GM19395 (cell line): ENCODE results near the gene PSMG4.

Source experiments
- ATAC-seq: cut with Tn5 transposase; IDR thresholded peaks from one replicate; pipeline ENCODE4 v1.9.1; 2021; ENCODE audit warnings: mild to moderate bottlenecking, moderate library complexity; ENCODE audit not compliant: unreplicated experiment

The PSMG4 gene

DNA sequence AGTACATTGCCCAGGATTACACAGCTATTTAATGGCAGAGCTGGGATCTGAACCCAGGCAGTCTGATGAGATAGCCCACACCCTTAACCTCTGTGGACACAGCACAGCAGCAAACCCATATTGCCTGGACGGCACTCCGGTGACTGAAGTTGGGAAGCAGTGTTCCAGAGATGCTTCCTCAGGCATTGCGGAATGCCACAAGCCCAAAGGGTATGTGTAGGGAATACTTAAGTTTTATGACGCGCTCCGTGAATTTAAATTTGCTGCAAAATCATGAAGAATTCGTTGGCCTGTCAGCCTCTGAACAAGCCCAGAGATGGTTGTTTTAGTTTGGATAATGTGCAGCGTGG is 46.4 kb downstream of the PSMG4 start:
- no peak for ATAC-seq

DNA sequence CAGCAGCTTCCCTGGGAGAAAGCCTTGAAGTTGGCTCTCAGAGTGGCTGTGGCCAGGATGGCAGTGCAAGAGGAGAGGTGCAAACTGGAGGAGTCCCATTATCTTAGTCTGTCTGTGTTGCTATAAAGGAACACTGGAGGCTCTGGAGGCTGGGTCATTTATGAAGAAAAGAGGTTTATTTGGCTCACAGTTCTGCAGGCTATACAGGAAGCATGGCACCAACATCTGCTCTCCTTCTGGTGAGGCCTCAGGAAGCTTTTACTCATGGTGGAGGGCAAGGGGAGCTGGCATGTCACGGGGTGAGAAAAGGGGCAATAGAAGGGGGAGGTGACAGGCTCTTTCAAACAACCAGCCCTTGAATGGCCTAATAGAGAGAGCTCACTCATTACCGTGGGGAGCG is 47.1 kb downstream of the PSMG4 start:
- no peak for ATAC-seq

DNA sequence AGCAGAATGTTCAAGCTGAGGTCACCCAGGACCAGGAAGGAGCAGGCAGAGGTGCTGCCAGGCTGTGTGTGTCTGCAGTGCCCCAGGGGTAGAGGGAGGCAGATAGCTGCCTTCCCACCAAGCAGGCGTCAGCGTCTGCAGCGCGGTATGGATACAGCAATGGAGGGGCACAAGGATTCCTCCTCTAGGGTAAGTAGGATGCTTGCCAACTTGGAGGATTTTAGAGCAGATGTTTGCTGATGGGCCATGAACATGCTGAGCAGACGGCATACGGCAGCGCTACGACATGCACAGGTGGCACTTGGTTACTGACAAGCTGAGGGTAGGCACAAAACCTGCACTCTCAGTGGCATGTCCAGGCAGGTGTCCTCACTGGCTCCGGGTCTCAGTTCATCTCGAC is 48.1 kb downstream of the PSMG4 start:
- no peak for ATAC-seq

DNA sequence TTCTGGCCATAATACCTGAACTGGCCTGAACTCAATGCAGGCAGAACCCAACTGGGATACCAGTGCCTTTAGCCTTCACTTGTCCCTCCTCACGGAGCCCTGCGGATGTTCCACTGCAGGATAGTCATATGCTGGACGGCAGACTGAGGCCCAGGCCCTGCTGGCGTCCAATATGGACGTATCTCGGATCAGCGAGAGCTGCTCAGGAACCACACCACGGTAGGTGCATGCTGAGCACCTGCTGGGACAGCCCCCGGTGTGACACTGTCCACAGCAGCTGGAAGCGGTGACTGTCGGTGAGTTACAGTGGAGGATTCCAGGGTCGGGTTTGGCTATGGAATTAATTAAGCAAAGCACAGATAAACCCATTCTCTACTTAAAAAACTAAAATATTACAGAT is 48.7 kb downstream of the PSMG4 start:
- no peak for ATAC-seq

DNA sequence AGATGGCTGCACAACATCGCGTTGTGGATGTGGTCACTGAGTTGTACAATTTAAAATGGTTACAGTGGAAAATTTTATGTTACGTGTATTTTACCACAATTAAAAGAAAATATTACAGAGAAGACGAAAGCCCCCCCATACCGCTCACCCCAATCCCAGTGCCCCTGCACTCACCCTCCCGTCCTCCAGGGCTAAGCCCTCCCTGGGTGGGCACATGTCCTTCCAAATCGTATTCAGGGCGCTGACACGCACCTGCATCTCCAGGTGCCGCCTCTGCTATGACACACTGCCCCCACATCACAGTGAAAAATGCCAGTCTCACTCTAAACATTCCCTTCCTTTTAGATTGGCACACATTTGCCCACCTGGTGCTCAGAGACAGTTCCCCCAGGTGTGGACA is 49.4 kb downstream of the PSMG4 start:
- ATAC-seq, result no peak

DNA sequence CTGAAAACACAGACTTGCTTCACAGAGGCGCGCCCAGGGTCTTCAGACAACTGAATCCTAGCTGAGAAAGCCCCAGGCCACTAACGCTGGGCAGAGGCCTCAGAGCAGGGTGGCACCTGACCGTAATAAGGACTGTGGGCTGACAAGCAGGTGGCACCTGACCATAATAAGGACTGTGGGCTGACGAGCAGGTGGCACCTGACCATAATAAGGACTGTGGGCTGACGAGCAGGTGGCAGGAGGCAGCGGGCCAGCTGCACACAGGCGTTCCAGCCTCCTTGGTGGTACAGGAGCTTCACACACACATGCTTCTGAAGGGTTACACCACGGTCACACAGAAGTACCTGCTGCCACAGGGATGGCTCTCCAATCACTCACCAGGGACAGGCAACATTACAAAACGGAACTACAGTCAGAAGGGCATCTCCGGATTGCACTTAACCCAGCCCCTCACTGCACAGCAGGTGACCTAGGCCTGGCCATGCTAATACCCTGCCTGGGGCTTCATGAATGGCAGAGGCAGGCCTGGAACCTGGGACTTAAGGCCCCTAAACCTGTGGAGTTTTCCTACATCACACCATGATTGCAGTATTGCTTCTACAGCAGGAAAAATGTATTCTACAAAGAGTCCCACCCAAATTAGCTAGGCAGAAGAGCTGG is 50.8 kb downstream of the PSMG4 start:
- no peak for ATAC-seq

DNA sequence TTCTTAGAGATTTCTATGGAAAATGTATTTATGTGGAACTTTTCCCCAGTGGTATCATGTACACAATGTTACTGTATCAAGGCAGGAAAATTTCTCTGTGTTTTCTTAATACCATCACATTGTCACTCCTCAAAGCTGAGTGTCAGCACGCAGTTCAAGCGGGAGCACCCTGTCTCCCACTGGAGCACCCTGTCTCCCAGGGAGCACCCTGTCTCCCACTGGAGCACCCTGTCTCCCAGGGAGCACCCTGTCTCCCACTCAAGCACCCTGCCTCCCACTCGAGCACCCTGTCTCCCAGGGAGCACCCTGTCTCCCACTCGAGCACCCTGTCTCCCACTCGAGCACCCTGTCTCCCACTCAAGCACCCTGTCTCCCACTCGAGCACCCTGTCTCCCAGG is 51.3 kb downstream of the PSMG4 start:
- no peak for ATAC-seq

DNA sequence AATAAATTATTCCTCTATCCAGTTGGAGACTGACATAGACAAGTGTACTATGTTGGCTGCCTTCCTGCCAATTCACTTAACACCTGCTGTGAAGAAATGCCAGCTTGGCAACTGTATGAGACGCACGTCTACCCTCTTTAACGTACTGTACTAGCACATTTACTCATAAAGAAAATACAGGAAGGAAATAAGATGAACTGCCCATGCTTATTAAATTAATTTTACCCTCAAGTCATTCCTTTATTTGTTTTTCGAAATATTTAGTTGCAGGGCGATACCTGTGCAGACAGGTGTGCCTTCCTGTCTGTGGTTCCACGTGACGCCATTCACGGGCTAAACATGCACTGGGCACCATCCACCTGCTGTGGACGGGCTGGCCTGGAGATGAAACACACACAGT is 52.0 kb downstream of the PSMG4 start:
- no peak for ATAC-seq

DNA sequence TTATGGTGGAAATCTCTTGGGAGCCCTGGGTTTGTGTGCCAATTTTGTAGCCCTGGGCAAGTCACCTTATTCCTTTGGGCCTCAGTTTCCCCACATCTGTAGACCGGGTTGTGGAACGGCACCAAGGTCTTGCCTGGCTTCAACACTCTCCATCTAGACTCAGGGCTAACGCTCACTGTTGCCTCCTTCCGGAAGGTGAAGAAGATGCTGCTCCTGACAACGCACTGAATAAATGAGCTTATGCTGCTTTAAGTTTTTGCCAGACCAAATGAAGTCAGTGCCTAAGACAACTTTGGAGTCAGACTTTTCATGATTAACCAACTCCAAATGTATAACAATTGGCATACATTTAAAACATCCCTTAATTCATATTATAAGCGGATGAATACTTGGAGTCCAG is 53.1 kb downstream of the PSMG4 start:
- no peak for ATAC-seq

DNA sequence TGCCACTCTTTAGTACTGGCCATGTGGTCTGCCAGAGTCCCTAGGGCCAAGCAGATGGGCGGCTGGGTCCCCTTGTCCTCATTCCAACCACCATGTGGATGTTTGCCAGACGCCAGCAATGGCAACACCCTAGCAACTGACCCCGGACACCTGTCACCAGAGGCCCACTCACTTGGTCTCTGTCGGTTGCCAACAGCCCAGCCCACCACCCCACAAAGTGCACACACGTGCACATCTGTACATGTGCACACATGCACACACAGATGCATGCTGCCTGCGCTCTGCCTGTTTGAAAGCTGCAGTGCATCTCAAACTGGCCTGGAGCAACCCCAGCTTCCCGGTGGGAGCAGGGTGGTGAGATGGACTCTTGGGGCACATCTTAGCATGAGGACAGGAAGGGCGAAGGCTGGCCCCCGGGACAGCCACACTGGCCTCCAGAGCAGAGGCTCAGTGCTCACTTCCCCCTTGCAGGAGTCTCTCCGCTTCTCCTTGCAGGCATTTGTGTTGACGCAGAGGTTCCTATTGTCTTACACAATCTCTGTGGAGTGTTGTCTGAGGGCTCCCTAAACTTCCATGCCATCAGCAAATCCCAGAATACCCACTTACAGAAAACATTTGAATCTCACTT is 54.0 kb downstream of the PSMG4 start:
- ATAC-seq, result no peak

DNA sequence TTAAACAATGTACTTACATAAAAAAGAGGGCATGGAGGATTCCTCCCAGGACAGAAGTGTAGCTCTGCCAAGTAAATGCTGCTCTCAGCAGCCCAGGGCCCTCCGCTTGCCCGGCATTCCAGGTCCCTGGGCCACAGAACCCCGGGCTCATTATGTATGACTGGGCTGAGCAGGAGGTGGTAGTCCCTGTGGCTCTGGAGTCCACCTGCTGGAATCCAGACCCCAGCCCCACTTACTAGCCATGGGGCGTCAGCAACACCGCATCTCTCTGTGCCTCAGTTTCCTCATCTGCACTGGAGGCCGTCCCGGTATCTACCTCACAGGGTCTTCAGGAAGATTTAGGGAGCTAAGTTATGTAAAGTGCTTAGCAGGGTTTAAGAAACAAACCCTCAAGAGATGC is 55.4 kb downstream of the PSMG4 start:
- no peak for ATAC-seq

DNA sequence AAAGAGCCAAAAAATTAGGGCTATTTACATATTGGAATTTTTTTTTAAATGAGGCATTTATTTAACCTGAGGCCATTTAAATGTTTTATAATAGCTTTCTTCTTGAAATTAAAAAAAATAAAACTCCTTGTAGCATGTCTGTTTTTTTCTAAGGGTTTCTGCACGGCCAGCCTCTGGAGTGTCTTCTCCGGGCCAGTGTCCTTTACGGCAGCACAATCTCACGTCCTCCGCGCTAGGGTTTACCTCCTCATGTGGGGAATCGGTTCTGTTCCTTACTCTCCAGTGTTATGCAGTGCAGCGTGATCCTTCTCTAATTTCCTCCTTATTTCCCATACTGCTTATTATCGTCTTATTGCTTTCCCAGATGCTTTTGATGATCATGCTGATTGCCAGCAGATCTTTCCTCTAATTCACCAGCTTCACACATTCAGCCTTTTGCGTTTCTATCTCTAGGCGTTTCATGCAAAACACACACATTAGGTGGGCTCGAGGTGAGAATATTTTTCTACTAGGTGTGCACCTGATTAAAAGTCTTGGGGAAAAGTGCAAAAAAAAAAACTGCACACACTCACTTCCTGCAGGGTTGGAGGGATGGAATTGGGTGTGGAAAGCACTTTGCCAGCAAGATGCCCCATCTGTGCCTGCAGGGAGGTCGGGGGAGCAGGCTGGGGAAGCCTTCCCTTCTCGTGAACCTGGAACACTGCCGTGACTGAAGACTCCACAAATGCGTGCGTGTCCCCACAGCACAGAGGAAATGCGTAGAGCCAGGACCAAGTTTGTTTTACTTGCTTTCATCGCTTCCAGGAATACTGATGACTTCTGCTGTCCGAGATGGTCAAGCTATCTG is 56.1 kb downstream of the PSMG4 start:
- ATAC-seq, result no peak

DNA sequence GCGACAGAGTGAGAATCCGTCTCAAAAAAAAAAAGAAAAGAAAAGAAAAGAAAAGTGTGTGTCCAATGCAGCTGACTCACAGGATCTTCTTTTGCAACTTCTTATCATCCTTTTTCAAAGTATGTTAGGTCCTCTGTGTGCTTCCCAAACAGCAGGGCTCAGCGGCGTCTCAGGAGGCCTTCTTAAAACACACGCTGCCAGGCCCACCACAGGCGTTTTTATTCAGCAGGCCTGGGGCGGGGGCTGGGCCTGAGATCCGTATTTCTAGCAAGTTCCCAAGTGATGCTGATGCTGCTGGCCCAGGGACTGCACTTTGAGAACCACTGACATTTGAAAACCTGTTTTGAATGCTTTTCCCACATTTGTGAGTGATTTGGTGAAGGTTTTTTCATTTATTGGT is 57.1 kb downstream of the PSMG4 start:
- ATAC-seq, result no peak

DNA sequence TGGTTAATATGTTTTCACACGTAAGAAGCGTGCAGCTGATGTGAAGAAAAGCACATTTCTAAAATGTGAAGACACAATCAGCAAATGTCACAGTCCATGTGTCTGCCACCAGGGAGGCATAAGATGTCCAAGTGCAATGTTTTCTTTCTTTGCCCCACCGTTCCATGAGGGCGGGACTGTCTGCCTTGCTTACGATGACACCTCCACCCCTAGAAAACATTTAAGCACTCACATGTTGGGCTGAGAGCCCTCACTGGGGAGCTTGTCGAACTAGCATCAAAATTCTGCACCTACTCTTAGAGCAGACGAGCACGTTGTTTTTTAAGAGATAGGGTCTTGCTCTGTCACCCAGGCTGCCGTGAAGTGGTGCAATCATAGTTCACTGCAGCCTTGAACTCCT is 57.6 kb downstream of the PSMG4 start:
- no peak for ATAC-seq

DNA sequence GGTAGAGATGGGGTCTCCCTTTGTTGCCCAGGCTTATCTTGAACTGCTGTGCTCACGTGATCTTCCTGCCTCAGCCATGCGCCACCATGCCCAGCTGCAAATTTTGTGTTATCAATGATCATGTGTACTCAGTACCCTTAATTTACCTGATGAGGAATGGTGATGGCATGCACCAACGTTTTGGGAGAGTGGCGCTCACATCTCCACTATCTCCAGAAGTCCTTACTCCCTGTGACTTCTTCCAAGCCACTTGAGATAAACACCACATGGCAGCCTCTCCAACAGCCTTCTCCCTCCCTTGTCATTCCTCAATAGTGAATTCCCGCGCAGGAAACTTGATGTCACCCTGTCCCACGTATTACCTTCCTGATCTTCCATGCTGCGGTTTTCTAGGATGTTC is 58.1 kb downstream of the PSMG4 start:
- ATAC-seq, result no peak
